Adrenal gland (tissue), 12 donors: Measurements from ENCODE around the gene KIAA1755. TPM values are rescaled to one million over a fixed set of nuclear protein-coding genes. Genes with fewer than 3 reads are reported as not detected.
A peak's percentile ranks its signal among the peaks of the same experiment; 100 is the strongest.

Experiments
- DNase-seq, 7 donors: peaks; one replicate each; pipeline ENCODE4 v3.0.0-alpha.2; 2019 to 2020
- H3K27ac ChIP-seq, 5 donors: fragments of 200-600 bp; sonication (generic) in 4 of 5; 1 replicate in 3 of 5; 2 replicates in 2 of 5; pipeline versions ENCODE4 v1.5.1 to v1.8.0; 2016 to 2020; ENCODE audit warnings: mild to moderate bottlenecking in 1 of 5
- H3K27me3 ChIP-seq: fragments of 200-600 bp; 2 replicates; pipeline ENCODE4 v1.8.0; 2021
- H3K36me3 ChIP-seq, 2 donors: fragments of 200-600 bp; replicated peaks in 1 of 2; 1 replicate in 1 of 2; 2 replicates in 1 of 2; pipeline versions ENCODE4 v1.5.1 to v1.8.0; 2018 to 2022
- H3K4me1 ChIP-seq, 2 donors: fragments of 200-600 bp; replicated peaks in 1 of 2; 1 replicate in 1 of 2; 2 replicates in 1 of 2; pipeline versions ENCODE4 v1.5.1 to v1.8.0; 2018 to 2021
- H3K4me3 ChIP-seq, 4 donors: fragments of 200-600 bp; sonication (generic) in 3 of 4; one replicate each; pipeline ENCODE4 v1.5.1; 2016 to 2018
- H3K9me3 ChIP-seq, 3 donors: fragments of 200-600 bp; sonication (generic) in 1 of 3; replicated peaks in 1 of 3; 1 replicate in 2 of 3; 2 replicates in 1 of 3; pipeline versions ENCODE4 v1.5.1 to v1.8.0; 2016 to 2021
- CTCF ChIP-seq, 6 experiments: fragments of 450-650 bp in 4 of 6; fragments of 200-600 bp in 2 of 6; sonication (generic) in 1 of 6; IDR thresholded peaks; 1 replicate in 5 of 6; 2 replicates in 1 of 6; pipeline versions ENCODE4 v1.5.1 to v1.8.0; 2016 to 2021; ENCODE audit warnings: antibody characterized with exemption in 6 of 6, mild to moderate bottlenecking in 2 of 6, moderate library complexity in 1 of 6
- POLR2A ChIP-seq, 2 donors: fragments of 450-650 bp; IDR thresholded peaks; one replicate each; pipeline ENCODE4 v1.6.1; 2017; ENCODE audit warnings: antibody characterized with exemption in 2 of 2, mild to moderate bottlenecking in 2 of 2, moderate library complexity in 1 of 2
- WGBS, 4 donors: extraction: QIAGEN DNeasy Blood & Tissue Kit in 2 of 4; methylation state at CpG; one replicate each; pipeline versions ENCODE4 v1.1.5 to v1.1.7; 2013 to 2017; 5-methylcytosine and 5-hydroxymethylcytosine counted together
- intact Hi-C, 2 donors: fragments of 100-400 bp; cut with DNase I; formaldehyde crosslinking; loops; one replicate each; pipeline versions ENCODE4 v1.14.1 to v1.15.0; 2022 to 2023
- polyA plus RNA-seq, 3 donors: library from polyadenylated mRNA; stranded (reverse); fragments of 200-250 nt in 2 of 3; fragments of 350-450 nt in 1 of 3; fragmentation: Illumina TruSeq in 1 of 3; extraction: RNeasy Lipid Tissue Mini Kit (QIAGEN cat#74804) in 1 of 3; gene quantifications; one replicate each; pipeline ENCODE4 v1.2.3, GENCODE V29; 2013 to 2014
- total RNA-seq, 9 donors: library from RNA; depleted of rRNA in 4 of 9; stranded (reverse); fragments of >200 nt in 4 of 9; fragments of 120-200 nt in 1 of 9; fragmentation: NEBNext Ultra II Directional in 1 of 9; extraction: Animal tissue kit (Norgen Biotek cat#: 25700) in 1 of 9; gene quantifications; one replicate each; pipeline versions ENCODE4 v1.1.0 to v1.2.4, GENCODE V29; 2013 to 2023
- donor health status: healthy with polysubstance abuse.
- donor health status: Bipolar disorder and iron deficiency.
- donor health status: DM: yes; HTN: yes; CAD: no.
- donor health status: DM: no; HTN: no; CAD: no.
- donor health status: DM: no; HTN: no; CAD: no.
- donor health status: DM: yes; HTN: yes; CAD: no.

Gene KIAA1755
- total and polyA plus RNA-seq, 12 donors: 0.42 to 8.0 (median 2.0) TPM

GRCh38 chr20:38231531-38232121, 28.9 kb downstream of the KIAA1755 start:
- no peak for TF ChIP-seq POLR2A (IDR thresholded peaks at IDR 0.05)
- TF ChIP-seq CTCF (IDR thresholded peaks at IDR 0.05): no peak
- H3K9me3 ChIP-seq: no peaks in the 10 kb centered on the region
- no peak overlapping the region for H3K4me3 ChIP-seq
- peak overlapping the region in 1 of 5 donors; percentile 43 for H3K27ac ChIP-seq
- intact Hi-C loops: loop anchor here in 1 of 2 donors (10.0 kb wide), 1 partner anchor 173 kb away; no protein-coding TSS in a partner anchor
- H3K4me1 ChIP-seq: peaks cover 0 to 3% of the 10 kb centered on the region in 2 donors
- 40 to 61% (median 45%) methylated on average over 6 to 10 of the region's 10 CpGs for WGBS, 4 donors
- no peaks in the 10 kb centered on the region for H3K36me3 ChIP-seq
- DNase-seq: peak in 4 of 7 donors; percentile 25 to 61 (median 35)
- H3K27me3 ChIP-seq: no peaks in the 10 kb centered on the region

- H3K27me3 ChIP-seq: no peaks in the 10 kb centered on the region
- no peaks in the 10 kb centered on the region for H3K9me3 ChIP-seq
- H3K4me3 ChIP-seq: no peak overlapping the region
- 67 to 84% (median 80%) methylated on average over 10 of the region's 10 CpGs for WGBS, 4 donors
- intact Hi-C loops: loop anchor here in 1 of 2 donors (10.0 kb wide), 1 partner anchor 174 kb away; no protein-coding TSS in a partner anchor
- H3K36me3 ChIP-seq: no peaks in the 10 kb centered on the region
- peak overlapping the region in 1 of 5 donors; percentile 43 for H3K27ac ChIP-seq
- no peak for DNase-seq
- H3K4me1 ChIP-seq: peaks cover 0 to 3% of the 10 kb centered on the region in 2 donors
- TF ChIP-seq POLR2A (IDR thresholded peaks at IDR 0.05) (no peak), CTCF (IDR thresholded peaks at IDR 0.05) (no peak)
Measured at GRCh38 chr20:38230957-38231526, 29.5 kb downstream of the KIAA1755 start.

- no peaks in the 10 kb centered on the region for H3K27me3 ChIP-seq
- no peaks in the 10 kb centered on the region for H3K9me3 ChIP-seq
- TF ChIP-seq POLR2A (IDR thresholded peaks at IDR 0.05): no peak
- TF ChIP-seq CTCF (IDR thresholded peaks at IDR 0.05): no peak
- no peak for DNase-seq
- peaks cover 0 to 3% of the 10 kb centered on the region in 2 donors for H3K4me1 ChIP-seq
- H3K36me3 ChIP-seq: no peaks in the 10 kb centered on the region
- H3K27ac ChIP-seq: no peak overlapping the region
- no peak overlapping the region for H3K4me3 ChIP-seq
- intact Hi-C loops: loop anchor here in 1 of 2 donors (10.0 kb wide), 1 partner anchor 175 kb away; no protein-coding TSS in a partner anchor
- 71 to 86% (median 82%) methylated on average over 1 of the region's 1 CpG for WGBS, 4 donors
Measured at GRCh38 chr20:38230253-38230551, 30.3 kb downstream of the KIAA1755 start.

- H3K36me3 ChIP-seq: no peaks in the 10 kb centered on the region
- peak in 1 of 7 donors; percentile 22 for DNase-seq
Measured at GRCh38 chr20:38229376-38230252, 30.9 kb downstream of the KIAA1755 start.

More at GRCh38 chr20:38229376-38230252, 30.9 kb downstream of the KIAA1755 start:
- peaks cover 0 to 3% of the 10 kb centered on the region in 2 donors for H3K4me1 ChIP-seq
- no peak overlapping the region for H3K4me3 ChIP-seq
- 63 to 83% (median 72%) methylated on average over 4 to 6 of the region's 6 CpGs for WGBS, 4 donors
- H3K27ac ChIP-seq: no peak overlapping the region
- peak; percentile 26 to 53 (median 44) for TF ChIP-seq CTCF (IDR thresholded peaks at IDR 0.05)
- no peak for TF ChIP-seq POLR2A (IDR thresholded peaks at IDR 0.05)
- no peaks in the 10 kb centered on the region for H3K27me3 ChIP-seq
- no peaks in the 10 kb centered on the region for H3K9me3 ChIP-seq
- intact Hi-C loops: loop anchor here in 1 of 2 donors (10.0 kb wide), 1 partner anchor 175 kb away; no protein-coding TSS in a partner anchor
